CD4-positive, alpha-beta T cell treated with Interleukin-4 for 4 hours (primary cell): ENCODE results near the gene CHD2.

Source experiments
- DNase-seq: peaks from one replicate; pipeline ENCODE4 v3.0.0-alpha.2; 2020

Gene CHD2

GRCh38 chr15:92963794-92964193 is 63.7 kb downstream of the CHD2 start:
- DNase-seq = no peak

GRCh38 chr15:92968926-92969651 is 69.0 kb downstream of the CHD2 start:
- no peak for DNase-seq

GRCh38 chr15:92970656-92971055 is 70.5 kb downstream of the CHD2 start:
- no peak for DNase-seq

- DNase-seq = no peak
Measured at GRCh38 chr15:92971081-92971480, 71.0 kb downstream of the CHD2 start.

DNA sequence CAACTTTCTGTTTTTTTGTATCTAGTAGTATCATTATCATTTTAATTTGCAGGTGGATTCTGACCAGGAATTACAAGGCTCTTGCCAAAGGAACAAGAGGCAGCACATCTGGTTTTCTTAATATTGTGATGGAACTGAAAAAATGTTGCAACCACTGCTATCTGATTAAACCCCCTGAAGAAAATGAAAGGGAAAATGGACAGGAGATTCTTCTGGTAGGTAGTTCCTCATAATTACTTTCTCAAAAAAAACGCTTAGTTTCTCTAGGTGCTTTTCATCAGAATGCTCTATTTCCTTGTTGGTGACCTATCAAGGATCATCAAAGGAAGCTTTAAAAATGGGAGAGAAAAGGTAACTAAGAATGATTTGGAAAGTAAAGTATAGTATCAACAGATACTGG is 71.6 kb downstream of the CHD2 start:
- no peak for DNase-seq

DNA sequence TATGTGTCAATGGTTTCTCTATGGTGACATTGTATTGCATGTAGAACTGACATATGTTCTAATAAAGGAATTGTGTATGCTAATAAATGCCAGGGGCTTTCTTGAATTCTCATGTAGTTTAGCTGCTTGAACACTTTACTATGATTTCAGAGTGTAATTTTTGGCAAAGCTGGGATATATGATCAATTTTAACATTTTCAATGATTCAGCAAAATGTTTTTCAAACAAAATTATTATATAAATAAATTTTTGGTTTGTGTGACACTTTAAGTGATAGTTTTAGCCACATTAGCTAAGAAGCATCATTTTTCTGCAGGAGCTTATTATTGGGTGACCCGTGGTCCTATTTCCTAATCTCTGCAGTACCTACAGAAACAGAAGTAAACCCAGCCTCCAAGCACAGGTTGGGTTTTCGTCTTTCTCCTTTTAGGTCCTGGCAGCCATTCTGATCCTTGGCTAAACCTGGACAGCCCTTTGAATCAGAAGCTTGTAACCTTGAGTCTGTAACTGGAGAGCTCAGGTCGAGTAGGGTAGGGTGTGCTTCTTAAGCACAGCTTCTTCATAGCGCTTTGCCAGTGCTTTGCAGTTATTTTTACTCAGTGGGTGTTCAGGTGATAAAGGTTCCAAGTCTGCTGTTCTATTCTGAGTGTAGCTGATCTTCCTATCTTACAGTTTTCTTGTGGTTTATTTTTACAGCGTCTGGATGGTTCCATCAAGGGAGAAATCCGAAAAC is 74.2 kb downstream of the CHD2 start:
- DNase-seq = no peak

GRCh38 chr15:92979011-92979701 is 79.0 kb downstream of the CHD2 start:
- DNase-seq = no peak

DNA sequence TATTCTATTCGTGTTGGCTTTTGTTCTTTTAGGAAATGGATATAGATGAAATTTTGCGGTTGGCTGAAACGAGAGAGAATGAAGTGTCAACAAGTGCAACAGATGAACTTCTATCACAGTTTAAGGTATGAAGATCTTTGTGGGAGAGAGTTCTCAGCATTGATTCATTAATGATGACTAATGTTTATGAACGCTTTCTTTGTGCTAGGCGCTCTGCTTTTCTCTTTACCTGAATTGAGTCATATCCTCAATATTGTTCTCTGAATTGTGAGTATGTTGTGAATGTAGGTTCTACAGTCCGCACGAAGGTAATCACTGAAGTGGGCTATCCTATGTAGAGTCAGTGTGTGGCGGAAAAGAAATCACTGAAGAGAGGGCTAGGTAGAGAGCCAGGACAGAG is 81.2 kb downstream of the CHD2 start:
- peak; percentile 56 for DNase-seq

DNA sequence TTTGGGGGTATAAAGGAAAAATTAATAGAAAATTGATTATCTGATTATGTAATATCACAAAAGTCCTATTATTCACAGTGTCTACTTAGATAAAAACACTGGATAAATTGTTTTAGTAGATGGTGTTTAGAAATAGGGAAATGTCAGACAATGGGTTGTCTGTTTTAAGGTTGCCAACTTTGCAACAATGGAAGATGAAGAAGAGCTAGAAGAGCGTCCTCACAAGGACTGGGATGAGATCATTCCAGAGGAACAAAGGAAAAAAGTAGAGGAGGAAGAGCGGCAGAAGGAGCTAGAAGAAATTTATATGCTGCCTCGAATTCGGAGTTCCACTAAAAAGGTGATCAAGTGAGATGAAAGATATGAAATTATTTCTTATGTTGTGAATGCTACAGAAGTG is 84.0 kb downstream of the CHD2 start:
- DNase-seq = no peak

DNA sequence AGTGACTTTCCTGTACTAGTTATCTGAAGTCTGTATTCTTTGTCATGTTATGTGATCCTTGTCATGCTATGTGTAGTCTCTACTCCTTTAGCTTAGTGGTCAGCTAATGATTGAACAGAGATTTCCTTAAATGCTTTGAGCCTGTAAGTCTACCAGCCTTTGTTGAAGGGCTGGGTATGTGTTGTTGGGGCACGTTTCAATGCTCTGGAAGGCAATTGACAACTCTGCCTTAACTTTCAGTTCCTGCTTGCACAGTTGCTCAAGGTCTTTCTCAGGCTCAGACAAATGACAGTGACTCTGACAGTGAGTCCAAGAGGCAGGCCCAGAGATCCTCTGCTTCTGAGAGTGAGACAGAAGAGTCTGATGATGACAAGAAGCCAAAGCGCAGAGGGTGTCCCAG is 89.3 kb downstream of the CHD2 start:
- DNase-seq = no peak

DNA sequence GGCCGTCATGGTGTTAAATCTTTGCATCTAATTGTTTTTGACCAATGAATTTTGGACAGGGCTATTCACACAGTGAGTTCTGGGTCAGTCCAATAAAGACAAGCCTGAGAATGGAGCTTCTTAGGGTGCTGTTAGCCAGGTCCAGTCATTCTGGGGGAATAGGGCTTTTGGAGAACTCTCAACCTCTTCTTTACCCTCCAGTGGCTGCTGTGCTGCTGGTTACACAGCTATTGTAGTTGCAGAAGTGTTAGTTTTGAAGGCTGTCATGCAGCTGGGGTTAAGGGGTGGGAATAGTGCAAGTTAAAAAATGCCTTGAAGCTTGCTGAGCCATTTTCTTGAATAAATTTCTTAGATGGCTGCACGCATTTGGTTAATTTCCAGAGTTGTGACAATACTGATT is 89.9 kb downstream of the CHD2 start:
- no peak for DNase-seq

DNA sequence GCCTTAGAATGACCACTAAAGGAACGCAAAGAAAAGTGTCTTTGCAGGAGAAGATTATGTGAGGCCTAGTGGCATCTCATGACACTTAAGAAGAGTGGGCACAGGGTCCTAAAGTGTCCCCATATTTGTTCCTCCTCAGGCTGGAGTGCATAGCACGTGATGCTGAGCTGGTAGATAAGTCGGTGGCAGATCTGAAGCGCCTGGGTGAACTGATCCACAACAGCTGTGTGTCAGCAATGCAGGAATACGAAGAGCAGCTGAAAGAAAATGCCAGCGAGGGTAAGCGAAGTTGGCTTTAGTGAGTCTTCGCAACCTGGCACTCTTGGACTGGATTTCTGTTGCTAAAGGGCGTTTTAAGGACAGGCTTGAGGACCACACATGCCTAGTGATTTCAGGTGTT is 92.6 kb downstream of the CHD2 start:
- no peak for DNase-seq

GRCh38 chr15:92997821-92998220 is 97.7 kb downstream of the CHD2 start:
- DNase-seq = no peak

GRCh38 chr15:93001156-93001555 is 101.0 kb downstream of the CHD2 start:
- DNase-seq = no peak

- DNase-seq = no peak
Measured at GRCh38 chr15:93001881-93002280, 101.8 kb downstream of the CHD2 start.

DNA sequence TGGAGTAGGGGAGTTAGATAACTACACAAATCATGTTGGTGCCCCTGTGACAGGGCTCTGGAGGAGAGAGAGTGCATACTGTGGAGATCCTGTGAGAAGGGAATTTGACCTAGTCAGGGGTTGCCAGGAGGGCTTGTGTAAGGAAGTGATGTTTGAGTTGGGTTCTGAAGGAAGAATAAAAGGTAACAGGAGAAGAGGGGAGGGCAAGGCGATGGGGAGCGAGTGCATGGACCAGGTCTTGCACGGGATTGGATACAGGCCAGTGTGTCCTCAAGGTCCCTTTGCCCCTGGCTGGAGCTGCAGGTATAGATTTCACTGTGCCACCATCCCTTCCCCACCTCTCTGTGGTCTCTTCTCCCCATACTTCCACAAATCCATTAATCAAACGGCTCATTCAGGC is 105.0 kb downstream of the CHD2 start:
- no peak for DNase-seq

- DNase-seq = no peak
Measured at GRCh38 chr15:93007994-93008393, 107.9 kb downstream of the CHD2 start.

DNA sequence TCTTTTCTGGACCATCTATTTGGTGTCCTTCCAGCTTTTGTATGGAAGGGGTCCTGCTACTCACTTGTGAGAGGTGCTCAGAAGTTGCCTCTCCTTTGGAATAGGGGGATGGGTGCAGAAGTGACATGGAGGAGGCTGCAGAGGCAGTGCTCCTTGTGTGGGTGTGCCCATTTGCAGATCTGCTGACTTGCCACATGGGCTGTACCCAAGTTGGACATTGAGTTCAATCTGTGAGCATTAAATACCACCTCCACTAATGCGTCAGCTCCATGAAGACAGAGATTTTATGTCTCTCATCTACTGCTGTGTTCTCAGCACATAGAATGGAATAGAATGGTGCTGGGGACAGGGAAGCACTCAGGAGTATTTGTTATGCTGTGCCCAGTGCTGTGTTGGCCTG is 112.7 kb downstream of the CHD2 start:
- DNase-seq = no peak

- DNase-seq = no peak
Measured at GRCh38 chr15:93017526-93017925, 117.4 kb downstream of the CHD2 start.

DNA sequence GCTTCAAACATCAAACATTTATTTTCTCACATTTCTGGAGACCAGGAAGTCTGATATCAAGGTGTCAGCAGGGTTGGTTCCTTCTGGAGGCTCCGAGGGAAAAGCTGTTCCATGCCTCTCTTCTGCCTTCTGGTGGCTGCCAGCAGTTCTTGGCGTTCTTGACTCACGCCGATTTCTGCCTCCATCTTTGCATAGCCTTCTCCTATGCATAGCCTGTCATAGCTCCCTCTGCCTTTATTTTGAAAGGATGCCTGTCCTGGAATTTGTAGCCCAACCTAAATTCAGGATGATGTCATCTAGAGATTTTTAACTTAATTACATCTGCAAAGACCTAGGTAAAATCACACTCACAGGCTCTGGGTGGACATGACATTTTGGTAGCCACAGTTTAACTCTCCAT is 118.5 kb downstream of the CHD2 start:
- no peak for DNase-seq

DNA sequence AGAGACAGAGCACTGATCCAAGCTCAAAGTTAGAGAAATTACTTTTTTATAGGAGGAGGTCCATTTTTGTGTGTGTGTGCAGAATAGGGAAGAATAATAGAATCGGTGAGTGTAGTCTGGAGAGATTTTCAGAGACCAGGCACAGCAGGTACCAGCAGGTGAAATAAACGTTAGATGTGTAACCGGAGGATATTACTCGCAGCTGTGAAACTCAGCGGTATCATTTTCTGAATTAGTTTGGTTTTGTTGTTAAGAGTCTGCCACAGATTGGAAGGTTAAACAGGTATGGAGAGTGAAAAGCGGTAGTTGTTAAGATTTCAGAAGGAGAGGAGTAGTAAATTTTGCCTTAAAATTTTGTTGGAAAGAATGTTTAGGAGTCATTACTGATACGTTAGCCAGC is 119.0 kb downstream of the CHD2 start:
- DNase-seq = no peak

- no peak for DNase-seq
Measured at GRCh38 chr15:93019971-93020370, 119.8 kb downstream of the CHD2 start.

GRCh38 chr15:93020976-93021772 is 121.0 kb downstream of the CHD2 start:
- DNase-seq = no peak
